Adrenal gland (tissue), 12 donors: Measurements from ENCODE around the gene EXOSC1. TPM values are rescaled to one million over a fixed set of nuclear protein-coding genes. Genes with fewer than 3 reads are reported as not detected.

ENCODE experiments used
- DNase-seq, 7 donors: peaks; one replicate each; pipeline ENCODE4 v3.0.0-alpha.2; 2019 to 2020
- H3K27ac ChIP-seq, 5 donors: fragments of 200-600 bp; sonication (generic) in 4 of 5; 1 replicate in 3 of 5; 2 replicates in 2 of 5; pipeline versions ENCODE4 v1.5.1 to v1.8.0; 2016 to 2020; ENCODE audit warnings: mild to moderate bottlenecking in 1 of 5
- H3K27me3 ChIP-seq: fragments of 200-600 bp; 2 replicates; pipeline ENCODE4 v1.8.0; 2021
- H3K36me3 ChIP-seq, 2 donors: fragments of 200-600 bp; replicated peaks in 1 of 2; 1 replicate in 1 of 2; 2 replicates in 1 of 2; pipeline versions ENCODE4 v1.5.1 to v1.8.0; 2018 to 2022
- H3K4me1 ChIP-seq, 2 donors: fragments of 200-600 bp; replicated peaks in 1 of 2; 1 replicate in 1 of 2; 2 replicates in 1 of 2; pipeline versions ENCODE4 v1.5.1 to v1.8.0; 2018 to 2021
- H3K4me3 ChIP-seq, 4 donors: fragments of 200-600 bp; sonication (generic) in 3 of 4; one replicate each; pipeline ENCODE4 v1.5.1; 2016 to 2018
- H3K9me3 ChIP-seq, 3 donors: fragments of 200-600 bp; sonication (generic) in 1 of 3; replicated peaks in 1 of 3; 1 replicate in 2 of 3; 2 replicates in 1 of 3; pipeline versions ENCODE4 v1.5.1 to v1.8.0; 2016 to 2021
- CTCF ChIP-seq, 6 experiments: fragments of 450-650 bp in 4 of 6; fragments of 200-600 bp in 2 of 6; sonication (generic) in 1 of 6; IDR thresholded peaks; 1 replicate in 5 of 6; 2 replicates in 1 of 6; pipeline versions ENCODE4 v1.5.1 to v1.8.0; 2016 to 2021; ENCODE audit warnings: antibody characterized with exemption in 6 of 6, mild to moderate bottlenecking in 2 of 6, moderate library complexity in 1 of 6
- POLR2A ChIP-seq, 2 donors: fragments of 450-650 bp; IDR thresholded peaks; one replicate each; pipeline ENCODE4 v1.6.1; 2017; ENCODE audit warnings: antibody characterized with exemption in 2 of 2, mild to moderate bottlenecking in 2 of 2, moderate library complexity in 1 of 2
- WGBS, 4 donors: extraction: QIAGEN DNeasy Blood & Tissue Kit in 2 of 4; methylation state at CpG; one replicate each; pipeline versions ENCODE4 v1.1.5 to v1.1.7; 2013 to 2017; 5-methylcytosine and 5-hydroxymethylcytosine counted together
- intact Hi-C, 2 donors: fragments of 100-400 bp; cut with DNase I; formaldehyde crosslinking; loops; one replicate each; pipeline versions ENCODE4 v1.14.1 to v1.15.0; 2022 to 2023
- polyA plus RNA-seq, 3 donors: library from polyadenylated mRNA; stranded (reverse); fragments of 200-250 nt in 2 of 3; fragments of 350-450 nt in 1 of 3; fragmentation: Illumina TruSeq in 1 of 3; extraction: RNeasy Lipid Tissue Mini Kit (QIAGEN cat#74804) in 1 of 3; gene quantifications; one replicate each; pipeline ENCODE4 v1.2.3, GENCODE V29; 2013 to 2014
- total RNA-seq, 9 donors: library from RNA; depleted of rRNA in 4 of 9; stranded (reverse); fragments of >200 nt in 4 of 9; fragments of 120-200 nt in 1 of 9; fragmentation: NEBNext Ultra II Directional in 1 of 9; extraction: Animal tissue kit (Norgen Biotek cat#: 25700) in 1 of 9; gene quantifications; one replicate each; pipeline versions ENCODE4 v1.1.0 to v1.2.4, GENCODE V29; 2013 to 2023
- donor health status: healthy with polysubstance abuse.
- donor health status: Bipolar disorder and iron deficiency.
- donor health status: DM: yes; HTN: yes; CAD: no.
- donor health status: DM: no; HTN: no; CAD: no.
- donor health status: DM: no; HTN: no; CAD: no.
- donor health status: DM: yes; HTN: yes; CAD: no.

The EXOSC1 gene
- total and polyA plus RNA-seq, 12 donors: 22.3 to 95.8 (median 36.0) TPM

- intact Hi-C loops: no loop called here
- peaks cover 0 to 57% of the 10 kb centered on the region in 2 donors for H3K36me3 ChIP-seq
- 77 to 79% (median 78%) methylated on average over 3 of the region's 3 CpGs for WGBS, 4 donors
- no peak overlapping the region for H3K27ac ChIP-seq
- TF ChIP-seq CTCF (IDR thresholded peaks at IDR 0.05): no peak
- TF ChIP-seq POLR2A (IDR thresholded peaks at IDR 0.05): no peak
- H3K4me3 ChIP-seq: no peak overlapping the region
- no peaks in the 10 kb centered on the region for H3K27me3 ChIP-seq
- no peaks in the 10 kb centered on the region for H3K9me3 ChIP-seq
- DNase-seq: peak in 4 of 7 donors; percentile 45 to 61 (median 51)
- peaks cover 0 to 4% of the 10 kb centered on the region in 2 donors for H3K4me1 ChIP-seq
Observed at GRCh38 chr10:97454330-97455036, 8.7 kb upstream of the EXOSC1 start.

GRCh38 chr10:97452352-97452751 lies 6.5 kb upstream of the EXOSC1 start:
- Histone ChIP-seq H3K9me3 (no peaks in the 10 kb centered on the region), H3K27ac (no peak overlapping the region), H3K4me1 (peaks cover 0 to 22% of the 10 kb centered on the region in 2 donors), H3K27me3 (no peaks in the 10 kb centered on the region), H3K36me3 (peaks cover 0 to 39% of the 10 kb centered on the region in 2 donors), H3K4me3 (no peak overlapping the region)
- TF ChIP-seq POLR2A (IDR thresholded peaks at IDR 0.05) (no peak), CTCF (IDR thresholded peaks at IDR 0.05) (no peak)
- intact Hi-C loops: no loop called here
- 82 to 86% (median 84%) methylated on average over 6 of the region's 6 CpGs for WGBS, 4 donors
- no peak for DNase-seq

DNA sequence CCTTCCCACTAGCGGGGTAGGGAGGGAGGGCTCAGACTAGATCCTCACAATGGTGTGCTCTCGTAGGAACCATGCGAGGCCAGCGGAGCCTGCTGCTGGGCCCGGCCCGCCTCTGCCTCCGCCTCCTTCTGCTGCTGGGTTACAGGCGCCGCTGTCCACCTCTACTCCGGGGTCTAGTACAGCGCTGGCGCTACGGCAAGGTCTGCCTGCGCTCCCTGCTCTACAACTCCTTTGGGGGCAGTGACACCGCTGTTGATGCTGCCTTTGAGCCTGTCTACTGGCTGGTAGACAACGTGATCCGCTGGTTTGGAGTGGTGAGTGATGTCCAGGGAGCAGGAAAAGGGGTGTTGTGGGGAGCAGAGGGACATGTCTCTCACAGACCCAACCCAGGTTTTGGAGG lies 5.8 kb upstream of the EXOSC1 start:
- Histone ChIP-seq H3K27me3 (no peaks in the 10 kb centered on the region), H3K36me3 (peaks cover 0 to 31% of the 10 kb centered on the region in 2 donors), H3K27ac (no peak overlapping the region), H3K9me3 (no peaks in the 10 kb centered on the region), H3K4me3 (no peak overlapping the region), H3K4me1 (peaks cover 7 to 29% of the 10 kb centered on the region in 2 donors)
- intact Hi-C loops: no loop called here
- no peak for DNase-seq
- TF ChIP-seq POLR2A (IDR thresholded peaks at IDR 0.05) (no peak), CTCF (IDR thresholded peaks at IDR 0.05) (no peak)
- WGBS, 4 donors: 96 to 98% (median 97%) methylated on average over 14 to 17 of the region's 17 CpGs; no CpG with 5 or more reads in 1 of the 4 donors

DNA sequence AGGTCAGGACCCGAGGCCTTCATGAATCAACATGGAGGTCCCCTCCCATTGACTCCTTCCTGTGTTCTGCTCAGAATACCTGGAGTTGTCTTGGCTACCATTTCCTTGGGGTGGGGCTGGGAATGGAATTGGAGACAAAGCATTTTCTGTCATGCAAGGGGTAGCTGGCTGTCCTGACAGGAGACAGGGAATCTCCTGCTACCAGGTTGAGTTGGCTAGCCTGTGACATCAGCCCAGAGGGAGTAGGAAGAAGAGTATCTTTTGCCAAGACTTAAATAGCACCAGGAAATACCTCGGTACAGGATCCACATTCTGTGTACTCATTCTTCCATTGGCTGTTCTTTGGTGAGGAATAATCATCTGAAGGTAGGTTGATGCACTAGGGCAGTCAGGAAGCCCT lies 5.0 kb upstream of the EXOSC1 start:
- intact Hi-C loops: no loop called here
- Histone ChIP-seq H3K36me3 (peaks cover 0 to 23% of the 10 kb centered on the region in 2 donors), H3K4me1 (peaks cover 8 to 30% of the 10 kb centered on the region in 2 donors), H3K27ac (peak overlapping the region in 1 of 5 donors; percentile 33), H3K27me3 (no peaks in the 10 kb centered on the region), H3K4me3 (no peak overlapping the region), H3K9me3 (no peaks in the 10 kb centered on the region)
- TF ChIP-seq POLR2A (IDR thresholded peaks at IDR 0.05) (no peak), CTCF (IDR thresholded peaks at IDR 0.05) (no peak)
- DNase-seq: no peak
- WGBS, 4 donors: 59 to 80% (median 68%) methylated on average over 2 of the region's 2 CpGs
